GM19438 (cell line): ENCODE data around the gene EPHA3.

Source experiments
- ATAC-seq: cut with Tn5 transposase; IDR thresholded peaks from one replicate; pipeline ENCODE4 v1.9.1; 2021; ENCODE audit warnings: low read depth; ENCODE audit not compliant: unreplicated experiment

Gene EPHA3

GRCh38 chr3:89223188-89223587, 115.8 kb downstream of the EPHA3 start:
- ATAC-seq = no peak

DNA sequence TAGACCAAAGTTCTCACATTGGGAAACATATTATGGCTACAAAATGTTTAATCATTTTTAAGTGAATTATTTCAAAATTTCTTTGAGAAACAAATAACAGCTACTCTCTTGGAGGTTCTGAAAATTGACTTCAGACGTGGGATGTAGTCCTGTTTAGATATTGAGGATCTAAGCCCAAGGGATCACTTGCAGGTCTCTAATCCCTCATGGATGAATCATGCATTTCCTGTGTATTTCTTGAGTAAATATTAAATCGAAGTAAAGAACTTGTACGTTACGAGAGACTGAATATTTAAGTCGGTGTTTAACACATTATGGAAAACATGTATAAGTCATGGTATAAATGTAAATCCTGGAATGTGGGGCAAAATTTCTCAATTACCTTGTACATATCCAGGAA, 119.8 kb downstream of the EPHA3 start:
- ATAC-seq = no peak

GRCh38 chr3:89227634-89228033, 120.2 kb downstream of the EPHA3 start:
- ATAC-seq = no peak

- ATAC-seq = no peak
Observed at GRCh38 chr3:89232155-89232554, 124.7 kb downstream of the EPHA3 start.

DNA sequence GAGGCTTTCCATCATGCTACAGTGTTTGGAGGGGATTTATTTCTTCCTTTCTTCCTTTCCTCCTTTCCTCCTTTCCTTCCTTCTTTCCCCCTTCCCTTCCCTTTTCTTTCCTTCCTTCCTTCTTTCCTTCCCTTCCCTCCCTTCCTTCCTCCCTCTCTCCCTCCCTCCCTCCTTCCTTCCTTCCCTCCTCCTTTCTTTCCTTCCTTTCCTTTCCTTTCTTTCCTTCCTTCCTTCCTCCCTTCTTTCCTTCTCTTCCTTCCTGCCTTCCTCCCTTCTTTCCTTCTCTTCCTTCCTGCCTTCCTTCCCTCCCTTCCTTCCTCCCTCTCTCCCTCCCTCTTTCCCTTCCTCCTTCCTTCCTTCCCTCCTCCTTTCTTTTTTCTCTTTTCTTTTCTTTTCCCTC, 127.2 kb downstream of the EPHA3 start:
- no peak for ATAC-seq

GRCh38 chr3:89238846-89239245, 131.4 kb downstream of the EPHA3 start:
- no peak for ATAC-seq

DNA sequence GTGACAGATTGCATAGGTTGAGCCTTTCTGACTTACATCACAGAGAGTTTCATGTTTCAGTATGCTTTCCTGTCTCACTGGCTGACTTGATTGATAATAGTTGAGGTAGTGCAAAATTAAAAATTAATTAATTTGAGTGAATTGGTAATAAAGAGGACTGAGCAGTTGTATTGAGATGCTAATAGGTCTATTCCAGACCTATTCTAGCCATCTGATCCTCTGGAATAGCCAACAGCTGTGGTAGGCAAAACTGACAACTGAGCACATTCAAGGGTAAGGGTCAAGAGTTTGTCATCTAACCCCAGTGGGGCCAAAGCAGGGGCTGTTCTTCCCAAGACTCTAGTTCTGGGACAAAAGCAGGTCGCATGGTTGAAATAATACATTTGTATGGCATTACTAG, 132.4 kb downstream of the EPHA3 start:
- ATAC-seq = no peak

- ATAC-seq = no peak
Observed at GRCh38 chr3:89245612-89246011, 138.2 kb downstream of the EPHA3 start.

- no peak for ATAC-seq
Observed at GRCh38 chr3:89246326-89246725, 138.9 kb downstream of the EPHA3 start.

DNA sequence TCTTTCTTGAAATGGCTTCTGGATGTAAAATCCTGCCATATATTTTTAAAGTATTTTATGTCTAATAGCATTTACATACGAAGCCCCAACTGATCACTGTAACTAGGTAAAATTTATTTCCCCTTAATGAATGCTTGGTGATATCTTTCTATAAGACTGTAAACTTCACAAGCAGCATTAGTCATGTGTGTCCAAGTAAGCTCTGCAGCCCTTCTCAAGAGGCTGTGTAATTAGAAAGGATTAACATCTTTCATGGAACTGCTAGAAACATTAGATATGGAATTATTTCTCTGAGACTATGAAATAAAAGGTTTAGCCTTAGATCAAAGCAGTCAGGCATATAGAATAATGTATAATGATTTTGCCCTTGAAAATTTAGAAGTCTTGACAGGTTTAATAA, 143.3 kb downstream of the EPHA3 start:
- ATAC-seq = no peak

- ATAC-seq = no peak
Observed at GRCh38 chr3:89252016-89252415, 144.6 kb downstream of the EPHA3 start.

- no peak for ATAC-seq
Observed at GRCh38 chr3:89252860-89253259, 145.4 kb downstream of the EPHA3 start.

- no peak for ATAC-seq
Observed at GRCh38 chr3:89256395-89256794, 149.0 kb downstream of the EPHA3 start.

- no peak for ATAC-seq
Observed at GRCh38 chr3:89256882-89257281, 149.5 kb downstream of the EPHA3 start.

DNA sequence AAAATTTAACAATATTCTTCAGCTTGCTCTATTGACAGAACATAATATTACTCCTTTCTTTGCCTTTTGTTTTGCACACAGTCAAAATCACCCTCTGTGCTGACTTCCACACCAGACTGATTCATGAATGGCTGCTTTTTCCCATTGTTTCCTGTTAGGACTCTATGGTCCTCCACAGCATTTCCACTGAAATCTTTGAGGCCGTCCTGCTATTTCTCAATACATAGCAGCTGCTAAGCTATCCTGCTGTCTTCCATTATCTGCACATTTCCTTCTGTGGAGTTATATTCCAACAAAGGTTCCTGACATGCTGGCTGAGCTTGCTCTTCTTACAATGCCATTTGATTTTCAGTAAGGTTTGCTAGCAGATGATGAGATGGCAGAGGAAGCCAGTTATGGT, 153.3 kb downstream of the EPHA3 start:
- no peak for ATAC-seq

GRCh38 chr3:89261673-89262072, 154.3 kb downstream of the EPHA3 start:
- ATAC-seq = no peak

- ATAC-seq = no peak
Observed at GRCh38 chr3:89262309-89262929, 155.0 kb downstream of the EPHA3 start.

GRCh38 chr3:89264037-89264560, 156.7 kb downstream of the EPHA3 start:
- no peak for ATAC-seq

DNA sequence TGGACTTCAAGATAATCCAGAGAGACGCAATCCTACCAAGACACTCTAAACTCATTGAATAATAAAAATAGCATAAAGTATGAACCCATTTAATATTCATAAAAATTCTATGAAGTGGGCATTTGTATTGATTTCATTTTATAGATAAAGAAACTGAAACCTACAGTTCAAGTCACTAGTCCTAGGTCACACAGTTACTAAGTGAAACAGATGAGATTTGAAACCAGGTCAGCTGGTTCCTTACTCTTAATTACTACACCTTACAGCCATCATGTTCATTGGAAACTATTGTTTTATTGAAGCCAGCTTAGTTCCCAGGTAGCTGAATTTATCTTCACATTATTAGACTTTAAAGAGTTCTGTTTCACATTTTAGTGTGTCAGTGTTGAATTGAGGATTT, 158.7 kb downstream of the EPHA3 start:
- no peak for ATAC-seq

- ATAC-seq = no peak
Observed at GRCh38 chr3:89268059-89268458, 160.6 kb downstream of the EPHA3 start.

DNA sequence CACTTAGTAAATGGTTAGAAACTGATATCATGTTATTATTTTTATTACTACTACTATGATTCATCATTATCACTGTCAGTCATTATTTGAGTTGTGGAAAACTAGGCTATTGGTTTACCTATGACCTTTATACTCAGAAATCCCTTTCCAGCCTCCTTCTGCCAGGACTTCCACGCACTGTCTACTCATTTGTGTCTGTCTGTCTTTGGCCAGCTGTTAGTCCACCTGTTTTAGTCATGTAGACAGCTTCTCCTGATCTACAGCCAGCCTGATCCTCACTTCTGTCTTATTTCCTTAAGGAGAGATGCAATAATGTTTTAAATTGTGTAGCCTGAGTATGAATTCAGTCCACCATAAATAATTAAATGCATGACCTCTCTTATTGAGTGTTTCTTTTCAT, 162.8 kb downstream of the EPHA3 start:
- ATAC-seq = no peak

- no peak for ATAC-seq
Observed at GRCh38 chr3:89275001-89275400, 167.6 kb downstream of the EPHA3 start.

DNA sequence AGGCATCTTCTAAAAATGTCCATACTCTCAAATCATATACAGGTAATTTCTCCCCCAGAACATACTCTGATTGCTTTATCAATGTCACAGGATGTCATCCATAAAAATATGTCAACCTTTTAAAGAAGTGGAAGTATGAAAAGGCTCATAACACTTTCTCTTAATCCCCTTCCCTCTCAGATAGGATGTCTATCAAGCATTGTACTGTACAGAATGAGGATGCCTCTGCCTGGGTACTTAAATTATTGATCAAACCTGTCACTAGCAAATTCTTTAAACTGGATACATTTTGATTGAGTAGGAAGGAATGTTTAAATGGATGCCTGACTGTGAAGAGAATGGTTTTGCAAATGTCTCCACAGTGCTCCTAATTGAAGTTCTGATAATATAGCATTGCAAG, 168.7 kb downstream of the EPHA3 start:
- no peak for ATAC-seq
